ENCODE results near the gene CRCP.

GRCh38 chr7:66075590-66076461 lies 38.8 kb upstream of the CRCP start, which contains the start of gene ASL:
- TF ChIP-seq CTCF (IDR thresholded peaks at IDR 0.05) = no peak
- peak; percentile 51 to 99 for TF ChIP-seq POLR2A (IDR thresholded peaks at IDR 0.05)

All from thyroid gland (tissue), 4 donors.